HepG2 (cell line): ENCODE data around the gene CSNK1D. TPM values are rescaled to one million over a fixed set of nuclear protein-coding genes. Genes with fewer than 3 reads are reported as not detected.
A peak's percentile ranks its signal among the peaks of the same experiment; 100 is the strongest.

Experiments used
- BRF2 ChIP-seq: sonication (generic); formaldehyde crosslinking; IDR thresholded peaks from 2 replicates; pipeline ENCODE4 v1.8.1; 2022; ENCODE audit warnings: mild to moderate bottlenecking, missing genetic modification reagents
- HNF1A ChIP-seq, 2 experiments: sonication (generic) in 1 of 2; formaldehyde crosslinking in 1 of 2; IDR thresholded peaks; 2 replicates each; pipeline versions ENCODE4 v1.4.0 to v1.6.1; 2016 to 2020; ENCODE audit warnings: borderline replicate concordance in 1 of 2, low read depth in 1 of 2, mild to moderate bottlenecking in 1 of 2, missing genetic modification reagents in 1 of 2
- HNF4G ChIP-seq, 2 experiments: sonication (generic) in 1 of 2; formaldehyde crosslinking in 1 of 2; IDR thresholded peaks; 2 replicates each; pipeline versions ENCODE4 v1.4.0 to v1.6.1; 2011 to 2020; ENCODE audit warnings: borderline replicate concordance in 2 of 2, low read depth in 2 of 2, mild to moderate bottlenecking in 2 of 2, low read length in 1 of 2, missing genetic modification reagents in 1 of 2, moderate library complexity in 1 of 2
- IKZF4 ChIP-seq: sonication (generic); formaldehyde crosslinking; IDR thresholded peaks from 2 replicates; pipeline ENCODE4 v1.5.1; 2020; ENCODE audit warnings: borderline replicate concordance, mild to moderate bottlenecking, low read depth, missing genetic modification reagents; ENCODE audit errors: not compliant biosample characterization
- KAT2B ChIP-seq: fragments of 150-350 bp; IDR thresholded peaks from 2 replicates; pipeline ENCODE4 v1.6.1; 2014; ENCODE audit warnings: low read depth, low read length, borderline replicate concordance
- KIAA2018 ChIP-seq: sonication (generic); formaldehyde crosslinking; IDR thresholded peaks from 2 replicates; pipeline ENCODE4 v1.5.0; 2020; ENCODE audit warnings: mild to moderate bottlenecking, missing genetic modification reagents, borderline replicate concordance
- MYC ChIP-seq: sonication (generic); formaldehyde crosslinking; IDR thresholded peaks from 2 replicates; pipeline ENCODE4 v1.9.0; 2021; ENCODE audit warnings: missing genetic modification reagents, borderline replicate concordance
- NFKB2 ChIP-seq: sonication (generic); formaldehyde crosslinking; IDR thresholded peaks from 2 replicates; pipeline ENCODE4 v1.4.0; 2020; ENCODE audit warnings: missing genetic modification reagents, borderline replicate concordance
- SP140L ChIP-seq: sonication (generic); formaldehyde crosslinking; IDR thresholded peaks from 2 replicates; pipeline ENCODE4 v1.4.0; 2020; ENCODE audit warnings: missing genetic modification reagents, borderline replicate concordance
- ZNF432 ChIP-seq: sonication (generic); formaldehyde crosslinking; IDR thresholded peaks from 2 replicates; pipeline ENCODE4 v1.5.0; 2020; ENCODE audit warnings: missing genetic modification reagents, mild to moderate bottlenecking, borderline replicate concordance
- ZNF496 ChIP-seq: sonication (generic); formaldehyde crosslinking; IDR thresholded peaks from 2 replicates; pipeline ENCODE4 v1.8.1; 2023; ENCODE audit warnings: mild to moderate bottlenecking, moderate library complexity, missing genetic modification reagents; ENCODE audit not compliant: insufficient replicate concordance
- ZNF557 ChIP-seq: sonication (generic); formaldehyde crosslinking; IDR thresholded peaks from 2 replicates; pipeline ENCODE4 v1.4.0; 2020; ENCODE audit warnings: missing genetic modification reagents
- ZNF720 ChIP-seq: sonication (generic); formaldehyde crosslinking; IDR thresholded peaks from 2 replicates; pipeline ENCODE4 v1.4.0; 2020; ENCODE audit warnings: missing genetic modification reagents
- polyA plus RNA-seq, 8 experiments: library from polyadenylated mRNA; depleted of rRNA in 3 of 8; stranded (reverse) in 7 of 8; unstranded in 1 of 8; fragments of >200 nt; fragmentation: Illumina TruSeq in 4 of 8; extraction: Trizol in 4 of 8; gene quantifications; 2 replicates each; pipeline versions ENCODE4 v1.2.1 to v1.2.3, GENCODE V29; 2011 to 2016; ENCODE audit warnings: low read depth in 4 of 8, missing spikeins in 1 of 8, mixed read lengths in 1 of 8; ENCODE audit not compliant: insufficient read depth in 1 of 8
- total RNA-seq, 5 experiments: library from RNA; depleted of rRNA; stranded (reverse); fragments of >200 nt; fragmentation: Illumina TruSeq; extraction: Trizol; gene quantifications; 2 replicates each; pipeline ENCODE4 v1.2.3, GENCODE V29; 2016; ENCODE audit warnings: low read depth in 1 of 5

CSNK1D gene
- total and polyA plus RNA-seq, 2 of the 13 experiments (the other 11 are each of a cell fraction or from before 2014, with no cell fraction given), result 31.5 to 128 TPM

- TF ChIP-seq HNF1A (IDR thresholded peaks at IDR 0.05; ENCODE audit: low read depth) (no peak), HNF1A (CRISPR knock-in tag; IDR thresholded peaks at IDR 0.05; ENCODE audit: borderline replicate concordance) (peak; percentile 77; the same call in 1 of the 2 replicates), ZNF720 (CRISPR knock-in tag) (no peak), MYC (CRISPR knock-in tag) (peak; percentile 68; the same call in 1 of the 2 replicates), SP140L (CRISPR knock-in tag) (no peak), KIAA2018 (CRISPR knock-in tag) (no peak), ZNF432 (CRISPR knock-in tag) (no peak), KAT2B (no peak), HNF4G (IDR thresholded peaks at IDR 0.05; ENCODE audit: borderline replicate concordance, low read depth, low read length) (no peak; the same call in 1 of the 2 replicates), HNF4G (CRISPR knock-in tag; IDR thresholded peaks at IDR 0.05; ENCODE audit: borderline replicate concordance, low read depth) (0 out of 2 replicates have a peak, but pooled peaks have one; percentile 34), IKZF4 (no peak), NFKB2 (CRISPR knock-in tag) (peak; percentile 78), ZNF557 (CRISPR knock-in tag) (no peak), BRF2 (peak; percentile 64; the same call in 1 of the 2 replicates), ZNF496 (no peak)
Observed at GRCh38 chr17:82242977-82243647, 30.4 kb downstream of the CSNK1D start (continued).
